OCI-LY1 (cell line): ENCODE measurements around the gene ZYG11B.

Experiments used
- CTCF ChIP-seq: fragments of 200-600 bp; sonication (generic), shearing (Covaris generic); IDR thresholded peaks from 2 replicates; pipeline ENCODE4 v1.5.1; 2017; ENCODE audit warnings: mild to moderate bottlenecking, antibody characterized with exemption, low read length, moderate library complexity, mixed read lengths
- EZH2 ChIP-seq: fragments of 200-600 bp; sonication (generic), shearing (Covaris generic); IDR thresholded peaks from 2 replicates; pipeline ENCODE4 v1.8.0; 2017; ENCODE audit warnings: borderline replicate concordance, mixed run types, mild to moderate bottlenecking, antibody characterized with exemption, low read length, moderate library complexity, mixed read lengths

- TF ChIP-seq EZH2 (no peak), CTCF (no peak)
These were observed 109.8 kb downstream of the ZYG11B start for GRCh38 chr1:52836035-52836434.
